WTC11 (cell line): ENCODE measurements around the gene SLC27A2. TPM values are rescaled to one million over a fixed set of nuclear protein-coding genes. Genes with fewer than 3 reads are reported as not detected.
"Not testable (repeated sequence)": the region's sequence is repeated elsewhere in the genome, so short reads cannot be mapped to it uniquely, and the experiment has no call there.

Experiments used
- ATAC-seq: fragments of 200-7000 bp; cut with Tn5 transposase; 2 replicates; pipeline ENCODE4 v1.10.0; 2021; ENCODE audit warnings: mild to moderate bottlenecking, moderate library complexity
- CTCF ChIA-PET: fragments of 300-600 bp; sonication (Branson Sonifier 250); formaldehyde crosslinking; loops from one replicate; lab custom pipeline; 2021; ENCODE audit warnings: antibody characterized with exemption; lab: Charles Lee
- POLR2A ChIA-PET: fragments of 350-600 bp; sonication (Branson Sonifier 250); formaldehyde crosslinking; loops from one replicate; lab custom pipeline; 2021; ENCODE audit warnings: antibody characterized with exemption; lab: Charles Lee
- DNase-seq: peaks from one replicate; pipeline ENCODE4 v3.0.0; 2021; ENCODE audit warnings: low spot score
- H3K27ac Mint-ChIP-seq: 2 replicates; pipeline ENCODE4 v1.8.0; 2021; ENCODE audit warnings: mixed read lengths
- H3K27me3 Mint-ChIP-seq: 2 replicates; pipeline ENCODE4 v1.8.0; 2021; ENCODE audit warnings: low read depth, mild to moderate bottlenecking, moderate library complexity, mixed read lengths
- H3K36me3 Mint-ChIP-seq: 2 replicates; pipeline ENCODE4 v1.8.0; 2021; ENCODE audit warnings: mixed read lengths
- H3K4me1 Mint-ChIP-seq: 2 replicates; pipeline ENCODE4 v1.8.0; 2022; ENCODE audit warnings: mixed read lengths
- H3K4me3 Mint-ChIP-seq: 2 replicates; pipeline ENCODE4 v1.8.0; 2021; ENCODE audit warnings: mild to moderate bottlenecking, moderate library complexity, mixed read lengths
- H3K9me3 Mint-ChIP-seq: 2 replicates; pipeline ENCODE4 v1.8.0; 2021; ENCODE audit warnings: mixed read lengths
- ATF3 ChIP-seq: sonication (generic); formaldehyde crosslinking; conservative IDR thresholded peaks from 2 replicates; pipeline ENCODE4 v1.8.1; 2022; ENCODE audit warnings: mild to moderate bottlenecking, missing genetic modification reagents
- CBFB ChIP-seq: sonication (generic); formaldehyde crosslinking; IDR thresholded peaks from 2 replicates; pipeline ENCODE4 v1.8.1; 2022; ENCODE audit warnings: mild to moderate bottlenecking, low read depth, missing genetic modification reagents
- CREB1 ChIP-seq: sonication (generic); formaldehyde crosslinking; IDR thresholded peaks from 2 replicates; pipeline ENCODE4 v1.8.0; 2023; ENCODE audit warnings: mild to moderate bottlenecking, missing genetic modification reagents
- ERG ChIP-seq: fragments of 250-450 bp; sonication (Bioruptor Pico); IDR thresholded peaks from 2 replicates; pipeline ENCODE4 v1.8.0; 2021; ENCODE audit warnings: mild to moderate bottlenecking
- ESRRA ChIP-seq: sonication (generic); formaldehyde crosslinking; IDR thresholded peaks from 2 replicates; pipeline ENCODE4 v1.8.1; 2022; ENCODE audit warnings: mild to moderate bottlenecking, missing genetic modification reagents, borderline replicate concordance
- FOXP1 ChIP-seq: sonication (generic); formaldehyde crosslinking; IDR thresholded peaks from 2 replicates; pipeline ENCODE4 v1.8.0; 2022; ENCODE audit warnings: missing genetic modification reagents, mild to moderate bottlenecking, moderate library complexity, borderline replicate concordance
- GTF2I ChIP-seq: fragments of 250-450 bp; sonication (Bioruptor Pico); conservative IDR thresholded peaks from 2 replicates; pipeline ENCODE4 v1.4.0; 2021; ENCODE audit warnings: mild to moderate bottlenecking
- NFATC4 ChIP-seq: fragments of 250-450 bp; sonication (Bioruptor Pico); IDR thresholded peaks from 2 replicates; pipeline ENCODE4 v1.9.0; 2021; ENCODE audit warnings: mild to moderate bottlenecking
- NFYB ChIP-seq: sonication (generic); formaldehyde crosslinking; conservative IDR thresholded peaks from 2 replicates; pipeline ENCODE4 v1.8.0; 2022; ENCODE audit warnings: low read depth, missing genetic modification reagents
- ZNF219 ChIP-seq: sonication (generic); formaldehyde crosslinking; IDR thresholded peaks from 2 replicates; pipeline ENCODE4 v1.8.0; 2023; ENCODE audit warnings: missing genetic modification reagents, mild to moderate bottlenecking, borderline replicate concordance
- ZNF396 ChIP-seq: fragments of 250-450 bp; sonication (Bioruptor Pico); IDR thresholded peaks from 2 replicates; pipeline ENCODE4 v1.8.0; 2021; ENCODE audit warnings: mild to moderate bottlenecking, moderate library complexity, borderline replicate concordance
- total RNA-seq: library from RNA; stranded (reverse); gene quantifications from 3 replicates; pipeline ENCODE4 v1.2.3, GENCODE V29; 2021
- TF ChIP-seq, protein P1 (sequence below): sonication (generic); formaldehyde crosslinking; IDR thresholded peaks from 2 replicates; pipeline ENCODE4 v1.8.0; 2023; ENCODE audit warnings: mild to moderate bottlenecking, missing genetic modification reagents
- TF ChIP-seq, protein P2 (sequence below): fragments of 250-450 bp; sonication (Bioruptor Pico); conservative IDR thresholded peaks from 2 replicates; pipeline ENCODE4 v1.9.0; 2021; ENCODE audit warnings: mild to moderate bottlenecking

The SLC27A2 gene
- total RNA-seq, 1 experiment from 2014 or later: 3.0 TPM

GRCh38 chr15:50151476-50151875, 30.5 kb upstream of the SLC27A2 start:
- Mint-ChIP-seq H3K27ac (no peak overlapping the region), H3K4me3 (no peak overlapping the region), H3K9me3 (peaks cover 8% of the 10 kb centered on the region), H3K36me3 (no peaks in the 10 kb centered on the region), H3K4me1 (no peaks in the 10 kb centered on the region), H3K27me3 (no peaks in the 10 kb centered on the region)
- CTCF ChIA-PET: interaction anchor here (0.6 to 2.1 kb wide), 5 partner anchors 30 to 724 kb away, joined by 3 to 20 read pairs (median 4); no protein-coding TSS in a partner anchor
- DNase-seq (no peak), ATAC-seq (peak; percentile 42; the same call in 1 of the 2 replicates)
- POLR2A ChIA-PET: no interaction called here
- TF ChIP-seq CBFB (CRISPR knock-in tag) (no peak), ERG (CRISPR knock-in tag) (no peak), CREB1 (CRISPR knock-in tag) (no peak)
- TF ChIP-seq, protein P1, sequence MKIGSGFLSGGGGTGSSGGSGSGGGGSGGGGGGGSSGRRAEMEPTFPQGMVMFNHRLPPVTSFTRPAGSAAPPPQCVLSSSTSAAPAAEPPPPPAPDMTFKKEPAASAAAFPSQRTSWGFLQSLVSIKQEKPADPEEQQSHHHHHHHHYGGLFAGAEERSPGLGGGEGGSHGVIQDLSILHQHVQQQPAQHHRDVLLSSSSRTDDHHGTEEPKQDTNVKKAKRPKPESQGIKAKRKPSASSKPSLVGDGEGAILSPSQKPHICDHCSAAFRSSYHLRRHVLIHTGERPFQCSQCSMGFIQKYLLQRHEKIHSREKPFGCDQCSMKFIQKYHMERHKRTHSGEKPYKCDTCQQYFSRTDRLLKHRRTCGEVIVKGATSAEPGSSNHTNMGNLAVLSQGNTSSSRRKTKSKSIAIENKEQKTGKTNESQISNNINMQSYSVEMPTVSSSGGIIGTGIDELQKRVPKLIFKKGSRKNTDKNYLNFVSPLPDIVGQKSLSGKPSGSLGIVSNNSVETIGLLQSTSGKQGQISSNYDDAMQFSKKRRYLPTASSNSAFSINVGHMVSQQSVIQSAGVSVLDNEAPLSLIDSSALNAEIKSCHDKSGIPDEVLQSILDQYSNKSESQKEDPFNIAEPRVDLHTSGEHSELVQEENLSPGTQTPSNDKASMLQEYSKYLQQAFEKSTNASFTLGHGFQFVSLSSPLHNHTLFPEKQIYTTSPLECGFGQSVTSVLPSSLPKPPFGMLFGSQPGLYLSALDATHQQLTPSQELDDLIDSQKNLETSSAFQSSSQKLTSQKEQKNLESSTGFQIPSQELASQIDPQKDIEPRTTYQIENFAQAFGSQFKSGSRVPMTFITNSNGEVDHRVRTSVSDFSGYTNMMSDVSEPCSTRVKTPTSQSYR (CRISPR knock-in tag): no peak
- TF ChIP-seq, protein P2, sequence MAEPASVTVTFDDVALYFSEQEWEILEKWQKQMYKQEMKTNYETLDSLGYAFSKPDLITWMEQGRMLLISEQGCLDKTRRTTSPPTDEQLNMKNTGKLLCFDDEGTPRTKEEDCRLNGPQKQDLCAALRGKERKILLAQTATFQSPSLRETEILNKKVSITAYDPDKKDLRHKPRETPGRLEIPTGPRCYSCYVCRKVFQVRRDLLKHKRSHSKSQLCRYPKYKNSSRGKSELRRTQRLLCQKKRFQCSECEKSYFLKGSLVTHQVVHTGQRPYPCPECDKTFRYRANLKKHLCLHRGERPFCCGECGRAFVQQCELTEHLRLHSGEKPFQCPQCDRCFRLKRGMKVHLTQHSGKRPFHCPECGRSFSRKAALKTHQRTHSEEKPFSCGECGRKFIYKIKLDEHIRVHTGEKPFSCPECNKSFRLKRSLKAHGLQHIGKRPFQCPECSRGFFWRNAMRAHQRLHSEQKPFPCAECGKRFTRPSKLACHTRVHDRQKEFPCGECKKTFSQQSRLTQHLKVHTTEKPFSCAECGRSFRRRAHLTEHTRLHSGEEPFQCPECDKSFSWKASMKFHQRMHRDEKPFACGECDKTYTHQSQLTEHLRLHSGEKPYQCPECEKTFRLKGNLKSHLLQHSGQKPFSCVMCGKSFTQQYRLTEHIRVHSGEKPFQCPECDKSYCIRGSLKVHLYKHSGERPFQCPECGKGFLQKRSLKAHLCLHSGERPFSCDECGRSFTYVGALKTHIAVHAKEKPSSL (CRISPR knock-in tag): no peak

- DNase-seq, H3K27me3 Mint-ChIP-seq, ATAC-seq, POLR2A ChIA-PET, H3K27ac Mint-ChIP-seq, H3K4me1 Mint-ChIP-seq, H3K4me3 Mint-ChIP-seq: not testable (repeated sequence)
- Mint-ChIP-seq H3K36me3 (peaks cover 25% of the 10 kb centered on the region), H3K9me3 (peaks cover 54% of the 10 kb centered on the region)
- CTCF ChIA-PET: interaction anchor here (1.4 kb wide), 1 partner anchor 10 kb away, joined by 3 read pairs; no protein-coding TSS in a partner anchor
These were observed 23.8 kb upstream of the SLC27A2 start for GRCh38 chr15:50158236-50158635.

- CTCF ChIA-PET: no interaction called here
- DNase-seq: no peak
These were observed 18.9 kb upstream of the SLC27A2 start for GRCh38 chr15:50162969-50163718.

More at GRCh38 chr15:50162969-50163718, 18.9 kb upstream of the SLC27A2 start:
- peaks cover 38% of the 10 kb centered on the region for H3K9me3 Mint-ChIP-seq
- no peak for ATAC-seq
- H3K36me3 Mint-ChIP-seq: peaks cover 12% of the 10 kb centered on the region
- no peak overlapping the region for H3K4me3 Mint-ChIP-seq
- TF ChIP-seq ZNF219 (CRISPR knock-in tag): no peak
- TF ChIP-seq NFATC4 (CRISPR knock-in tag): no peak
- no peak for TF ChIP-seq ATF3
- TF ChIP-seq GTF2I (CRISPR knock-in tag): no peak
- no peak for TF ChIP-seq ZNF396 (CRISPR knock-in tag)
- no peak for TF ChIP-seq FOXP1 (CRISPR knock-in tag)
- no peak for TF ChIP-seq NFYB
- no peak for TF ChIP-seq ESRRA (CRISPR knock-in tag)
- peaks cover 3% of the 10 kb centered on the region; the same call in 1 of the 2 replicates for H3K27me3 Mint-ChIP-seq
- POLR2A ChIA-PET: no interaction called here
- H3K4me1 Mint-ChIP-seq: peaks cover under 1% of the 10 kb centered on the region; the same call in 1 of the 2 replicates
- no peak overlapping the region for H3K27ac Mint-ChIP-seq
